Measurements from ENCODE around the gene TP63. TPM values are rescaled to one million over a fixed set of nuclear protein-coding genes. Genes with fewer than 3 reads are reported as not detected.

The TP63 gene
- total RNA-seq, 2 donors from 2014 or later: not detected

GRCh38 chr3:189845069-189845468 lies 213.9 kb downstream of the TP63 start:
- no peaks in the 10 kb centered on the region for H3K27me3 ChIP-seq (ENCODE audit: control insufficient read depth, insufficient read depth, low read length, poor library complexity, severe bottlenecking)
- H3K9ac ChIP-seq (ENCODE audit: extremely low read depth, low read length, poor library complexity, severe bottlenecking): no peak overlapping the region
- no peaks in the 10 kb centered on the region for H3K9me3 ChIP-seq (ENCODE audit: control insufficient read depth, low read length)
- Mint-ChIP-seq H3K9me3 (no peaks in the 10 kb centered on the region), H3K27me3 (ENCODE audit: insufficient read depth) (no peaks in the 10 kb centered on the region), H3K27ac (no peak overlapping the region), H3K4me3 (no peak overlapping the region), H3K36me3 (ENCODE audit: low read depth) (no peaks in the 10 kb centered on the region), H3K4me1 (peaks cover 12% of the 10 kb centered on the region)
- DNase-seq: no peak
- H3K27ac ChIP-seq (ENCODE audit: low read depth, low read length): no peak overlapping the region
- WGBS, 2 experiments (ENCODE audit: insufficient coverage in 1 of 2, insufficient read length in 1 of 2): 91 to 100% methylated on average over 1 to 3 of the region's 3 CpGs
- TF ChIP-seq, protein P1, sequence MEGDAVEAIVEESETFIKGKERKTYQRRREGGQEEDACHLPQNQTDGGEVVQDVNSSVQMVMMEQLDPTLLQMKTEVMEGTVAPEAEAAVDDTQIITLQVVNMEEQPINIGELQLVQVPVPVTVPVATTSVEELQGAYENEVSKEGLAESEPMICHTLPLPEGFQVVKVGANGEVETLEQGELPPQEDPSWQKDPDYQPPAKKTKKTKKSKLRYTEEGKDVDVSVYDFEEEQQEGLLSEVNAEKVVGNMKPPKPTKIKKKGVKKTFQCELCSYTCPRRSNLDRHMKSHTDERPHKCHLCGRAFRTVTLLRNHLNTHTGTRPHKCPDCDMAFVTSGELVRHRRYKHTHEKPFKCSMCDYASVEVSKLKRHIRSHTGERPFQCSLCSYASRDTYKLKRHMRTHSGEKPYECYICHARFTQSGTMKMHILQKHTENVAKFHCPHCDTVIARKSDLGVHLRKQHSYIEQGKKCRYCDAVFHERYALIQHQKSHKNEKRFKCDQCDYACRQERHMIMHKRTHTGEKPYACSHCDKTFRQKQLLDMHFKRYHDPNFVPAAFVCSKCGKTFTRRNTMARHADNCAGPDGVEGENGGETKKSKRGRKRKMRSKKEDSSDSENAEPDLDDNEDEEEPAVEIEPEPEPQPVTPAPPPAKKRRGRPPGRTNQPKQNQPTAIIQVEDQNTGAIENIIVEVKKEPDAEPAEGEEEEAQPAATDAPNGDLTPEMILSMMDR (conservative IDR thresholded peaks at IDR 0.05): no peak
- no peak overlapping the region for H3K4me3 ChIP-seq (ENCODE audit: low read length)
- H3K36me3 ChIP-seq (ENCODE audit: control insufficient read depth, insufficient read depth, low read length): no peaks in the 10 kb centered on the region
- no peaks in the 10 kb centered on the region for H3K4me1 ChIP-seq (ENCODE audit: control insufficient read depth, insufficient read depth, low read length)

DNA sequence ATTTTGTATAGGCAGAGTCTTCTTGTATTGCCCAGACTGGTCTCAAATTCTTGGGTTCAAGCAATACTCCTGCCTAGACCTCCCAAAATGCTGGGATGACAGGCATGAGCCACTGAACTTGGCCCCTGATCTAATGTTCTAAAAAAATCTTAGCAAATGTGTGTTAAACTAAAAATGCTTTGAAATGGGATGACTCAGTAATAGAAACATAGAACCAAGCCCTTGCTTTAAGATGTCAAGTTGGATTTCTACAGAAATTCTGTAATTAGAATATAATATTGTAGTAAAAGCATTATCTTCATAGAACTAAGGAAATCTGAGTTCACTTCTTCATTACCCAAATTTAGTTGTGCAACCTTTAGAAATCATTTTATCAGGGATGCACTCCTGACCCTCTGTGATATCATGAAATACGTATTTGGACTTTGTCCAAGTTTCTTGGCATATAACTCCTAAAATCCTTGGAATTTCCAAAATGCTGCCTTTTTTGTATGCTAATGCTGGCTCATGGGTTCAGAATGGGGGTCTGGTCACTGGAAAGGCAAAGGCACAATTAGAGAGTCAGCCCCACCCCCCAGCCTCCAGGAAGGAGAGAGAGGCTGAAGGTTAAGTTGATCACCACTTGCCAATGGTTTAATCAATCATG lies 217.3 kb downstream of the TP63 start:
- Histone ChIP-seq H3K9me3 (ENCODE audit: control insufficient read depth, low read length) (no peaks in the 10 kb centered on the region), H3K36me3 (ENCODE audit: control insufficient read depth, insufficient read depth, low read length) (no peaks in the 10 kb centered on the region), H3K9ac (ENCODE audit: extremely low read depth, low read length, poor library complexity, severe bottlenecking) (no peak overlapping the region), H3K4me3 (ENCODE audit: low read length) (no peak overlapping the region), H3K27ac (ENCODE audit: low read depth, low read length) (no peak overlapping the region), H3K4me1 (ENCODE audit: control insufficient read depth, insufficient read depth, low read length) (no peaks in the 10 kb centered on the region), H3K27me3 (ENCODE audit: control insufficient read depth, insufficient read depth, low read length, poor library complexity, severe bottlenecking) (no peaks in the 10 kb centered on the region)
- H3K9me3 Mint-ChIP-seq: no peaks in the 10 kb centered on the region
- peaks cover 22% of the 10 kb centered on the region for H3K4me1 Mint-ChIP-seq
- no peak overlapping the region for H3K27ac Mint-ChIP-seq
- 89 to 100% methylated on average over 1 of the region's 1 CpG for WGBS, 2 experiments (ENCODE audit: insufficient coverage in 1 of 2, insufficient read length in 1 of 2)
- no peak for DNase-seq
- no peaks in the 10 kb centered on the region for H3K27me3 Mint-ChIP-seq (ENCODE audit: insufficient read depth)
- no peak overlapping the region for H3K4me3 Mint-ChIP-seq
- TF ChIP-seq, protein P1 (conservative IDR thresholded peaks at IDR 0.05): no peak
- no peaks in the 10 kb centered on the region for H3K36me3 Mint-ChIP-seq (ENCODE audit: low read depth)

DNA sequence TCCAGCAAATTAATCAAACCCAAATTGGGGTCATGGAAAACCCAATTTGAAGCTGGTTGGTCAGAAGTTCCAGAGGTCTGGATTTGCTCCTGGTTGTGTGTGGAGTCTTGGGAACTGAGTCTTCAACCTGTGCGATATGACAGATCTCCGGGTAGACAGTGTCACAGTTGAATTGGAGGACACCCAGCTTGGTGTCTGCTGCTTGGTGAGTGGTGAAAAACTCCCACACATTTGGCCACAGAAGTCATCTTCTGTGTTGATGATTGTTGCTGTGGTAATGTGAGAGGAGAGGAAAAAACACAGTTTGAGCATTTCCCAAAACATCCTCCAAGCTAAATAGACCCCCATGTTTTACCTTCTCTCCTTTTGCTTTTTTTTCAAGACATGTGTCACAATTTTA lies 218.1 kb downstream of the TP63 start:
- no peak overlapping the region for H3K4me3 ChIP-seq (ENCODE audit: low read length)
- Mint-ChIP-seq H3K4me3 (no peak overlapping the region), H3K27ac (no peak overlapping the region), H3K36me3 (ENCODE audit: low read depth) (no peaks in the 10 kb centered on the region), H3K9me3 (no peaks in the 10 kb centered on the region), H3K4me1 (peaks cover 22% of the 10 kb centered on the region), H3K27me3 (ENCODE audit: insufficient read depth) (no peaks in the 10 kb centered on the region)
- H3K9me3 ChIP-seq (ENCODE audit: control insufficient read depth, low read length): no peaks in the 10 kb centered on the region
- H3K36me3 ChIP-seq (ENCODE audit: control insufficient read depth, insufficient read depth, low read length): no peaks in the 10 kb centered on the region
- no peaks in the 10 kb centered on the region for H3K4me1 ChIP-seq (ENCODE audit: control insufficient read depth, insufficient read depth, low read length)
- 97% methylated on average over 2 of the region's 2 CpGs; no CpG with 5 or more reads in 1 of the 2 experiments for WGBS, 2 experiments (ENCODE audit: insufficient coverage in 1 of 2, insufficient read length in 1 of 2)
- no peak overlapping the region for H3K9ac ChIP-seq (ENCODE audit: extremely low read depth, low read length, poor library complexity, severe bottlenecking)
- no peak overlapping the region for H3K27ac ChIP-seq (ENCODE audit: low read depth, low read length)
- TF ChIP-seq, protein P1 (conservative IDR thresholded peaks at IDR 0.05): no peak
- DNase-seq: no peak
- H3K27me3 ChIP-seq (ENCODE audit: control insufficient read depth, insufficient read depth, low read length, poor library complexity, severe bottlenecking): no peaks in the 10 kb centered on the region
